ENCODE data around the gene GIMAP6. TPM values are rescaled to one million over a fixed set of nuclear protein-coding genes. Genes with fewer than 3 reads are reported as not detected.

GIMAP6 gene
- total RNA-seq, 1 donor: 0.18 TPM

DNA sequence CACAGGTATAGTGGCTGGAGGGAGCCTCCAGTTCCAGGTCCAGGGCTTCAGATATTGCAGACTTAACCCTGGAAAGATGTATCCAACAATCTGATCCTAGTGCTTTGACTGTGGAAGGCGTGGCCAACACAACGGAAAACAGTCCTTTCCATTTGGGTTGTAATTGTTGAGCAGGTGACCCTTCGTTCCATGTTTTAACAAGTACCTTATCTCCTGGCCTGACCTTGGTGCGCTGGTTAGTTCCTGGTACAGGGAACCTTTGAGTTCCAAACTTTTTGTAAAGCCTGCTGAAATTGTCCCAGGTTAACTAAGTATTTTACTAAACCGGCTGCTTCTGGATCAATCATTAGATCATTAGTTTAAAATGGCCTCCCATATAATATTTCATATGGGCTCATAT, 23.9 kb upstream of the GIMAP6 start:
- TF ChIP-seq CTCF (IDR thresholded peaks at IDR 0.05; ENCODE audit: insufficient read depth, low read length): no peak
- H3K4me3 ChIP-seq (ENCODE audit: low read depth, low read length): no peak overlapping the region
- DNase-seq (ENCODE audit: low read depth): no peak

- DNase-seq (ENCODE audit: low read depth): no peak
- H3K4me3 ChIP-seq (ENCODE audit: low read depth, low read length): no peak overlapping the region
- no peak for TF ChIP-seq CTCF (IDR thresholded peaks at IDR 0.05; ENCODE audit: insufficient read depth, low read length)
These were observed 22.5 kb upstream of the GIMAP6 start for GRCh38 chr7:150654692-150655091.

DNA sequence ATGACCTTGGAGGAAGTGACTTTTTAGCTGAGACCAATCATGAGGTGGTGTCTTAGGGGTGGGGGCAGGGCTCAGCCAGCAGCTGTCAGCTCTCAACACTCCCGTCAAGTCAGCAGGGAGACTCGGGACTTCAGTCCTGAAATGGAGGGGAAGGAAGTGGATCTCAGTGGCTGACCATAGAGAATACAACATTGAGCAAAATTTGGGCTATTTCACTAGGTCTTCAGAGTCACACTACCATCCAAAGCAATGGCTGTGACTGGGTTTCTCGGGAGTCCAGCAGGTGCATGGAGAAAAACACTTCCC, 16.8 kb upstream of the GIMAP6 start:
- H3K4me3 ChIP-seq (ENCODE audit: low read depth, low read length): no peak overlapping the region
- DNase-seq (ENCODE audit: low read depth): no peak
- TF ChIP-seq CTCF (IDR thresholded peaks at IDR 0.05; ENCODE audit: insufficient read depth, low read length): no peak

DNA sequence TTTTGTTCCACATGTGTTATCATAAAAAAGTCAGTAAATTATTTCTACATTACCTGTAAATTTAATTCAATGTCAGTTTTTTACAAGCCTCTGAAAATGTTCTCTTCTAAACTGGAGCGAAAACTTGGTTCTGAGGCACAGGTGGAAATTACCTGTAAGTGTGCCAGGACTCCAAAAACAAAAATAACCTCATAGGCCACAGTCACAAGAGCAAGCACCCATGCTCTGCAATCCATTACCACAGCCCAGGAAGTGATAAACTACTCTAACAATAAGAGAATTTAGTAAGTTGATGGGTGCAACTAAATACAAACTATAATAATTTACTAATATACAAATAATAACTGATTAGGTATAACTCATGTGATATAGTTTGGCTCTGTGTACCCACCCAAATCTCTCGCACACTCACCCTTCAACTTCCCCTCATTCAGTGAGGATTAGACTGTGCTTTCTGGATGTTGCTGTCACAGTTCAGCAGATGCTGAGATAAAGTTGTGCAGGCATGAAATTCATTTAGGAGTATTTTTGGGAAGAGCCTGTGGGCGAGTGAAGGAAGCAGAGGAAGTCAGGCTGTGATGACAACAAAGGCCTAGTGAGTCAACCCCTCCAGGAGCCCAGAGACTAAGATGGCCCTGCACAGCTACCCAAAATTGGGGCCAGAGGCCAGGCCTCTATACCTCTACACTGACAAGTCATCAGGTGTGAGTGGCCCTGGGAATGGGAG, 16.3 kb upstream of the GIMAP6 start:
- no peak overlapping the region for H3K4me3 ChIP-seq (ENCODE audit: low read depth, low read length)
- DNase-seq (ENCODE audit: low read depth): no peak
- no peak for TF ChIP-seq CTCF (IDR thresholded peaks at IDR 0.05; ENCODE audit: insufficient read depth, low read length)

DNA sequence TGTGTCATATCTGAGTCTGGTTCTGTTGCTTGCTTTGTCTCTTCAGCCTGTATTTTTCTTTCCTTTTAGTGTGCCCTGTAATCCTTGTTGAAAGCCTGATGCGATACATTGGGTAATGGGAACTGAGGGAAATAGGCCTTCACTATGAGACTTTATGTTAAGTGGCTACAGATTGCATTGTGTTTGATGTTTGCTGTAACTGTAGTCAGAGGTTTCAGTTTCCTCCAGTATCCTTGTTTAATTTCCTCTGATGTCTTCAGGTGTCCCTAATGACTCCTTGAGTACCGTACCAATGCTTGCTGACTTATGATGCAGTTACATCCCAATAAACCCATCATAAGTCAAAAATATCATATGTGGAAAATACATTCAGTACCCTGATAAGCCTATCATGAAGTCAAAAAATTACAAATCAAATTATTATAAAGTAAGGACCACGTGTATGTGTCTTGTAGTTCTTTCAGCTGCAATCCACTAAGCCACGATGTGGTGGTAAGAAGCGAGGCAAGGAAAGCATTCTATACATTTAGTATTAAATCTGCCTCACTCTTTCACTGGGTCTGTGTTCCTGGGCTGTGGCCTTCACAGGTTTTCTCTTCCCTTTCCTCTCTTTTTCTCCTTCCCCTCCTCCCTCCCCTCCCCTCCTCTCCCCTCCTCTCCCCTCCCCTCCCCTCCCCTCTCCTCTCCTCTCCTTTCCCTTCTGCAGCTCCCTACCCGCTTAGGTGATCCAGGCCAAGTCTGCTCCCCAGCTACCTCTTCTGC, 13.3 kb upstream of the GIMAP6 start:
- no peak for DNase-seq (ENCODE audit: low read depth)
- no peak for TF ChIP-seq CTCF (IDR thresholded peaks at IDR 0.05; ENCODE audit: insufficient read depth, low read length)
- no peak overlapping the region for H3K4me3 ChIP-seq (ENCODE audit: low read depth, low read length)

GRCh38 chr7:150642926-150643325, 10.7 kb upstream of the GIMAP6 start:
- no peak for DNase-seq (ENCODE audit: low read depth)
- no peak overlapping the region for H3K4me3 ChIP-seq (ENCODE audit: low read depth, low read length)
- no peak for TF ChIP-seq CTCF (IDR thresholded peaks at IDR 0.05; ENCODE audit: insufficient read depth, low read length)

All from fibroblast of the aortic adventitia (primary cell).